CD8-positive, alpha-beta memory T cell (primary cell): Measurements from ENCODE around the gene CSMD2. TPM values are rescaled to one million over a fixed set of nuclear protein-coding genes. Genes with fewer than 3 reads are reported as not detected.

Experiments
- CTCF ChIA-PET: fragments of 350-600 bp; sonication (Branson Sonifier 250); formaldehyde crosslinking; loops from one replicate; lab custom pipeline; 2021; ENCODE audit warnings: antibody characterized with exemption; lab: Charles Lee
- POLR2A ChIA-PET: fragments of 350-600 bp; sonication (Branson Sonifier 250); formaldehyde crosslinking; loops from one replicate; lab custom pipeline; 2021; ENCODE audit warnings: antibody characterized with exemption; lab: Charles Lee
- DNase-seq, 5 donors: peaks; one replicate each; pipeline versions ENCODE4 v3.0.0 to v3.0.0-alpha.2; 2020 to 2022; ENCODE audit warnings: mixed read lengths in 1 of 5
- H3K27ac ChIP-seq: one replicate; pipeline ENCODE4 v1.7.0; 2013; ENCODE audit warnings: low read depth, mild to moderate bottlenecking, low read length, moderate library complexity
- H3K27me3 ChIP-seq: 2 replicates; pipeline ENCODE4 v1.7.0; 2013; ENCODE audit warnings: low read length, mild to moderate bottlenecking; ENCODE audit not compliant: insufficient read depth, poor library complexity, severe bottlenecking
- H3K36me3 ChIP-seq: 2 replicates; pipeline ENCODE4 v1.7.0; 2013; ENCODE audit warnings: mild to moderate bottlenecking, low read length, moderate library complexity; ENCODE audit not compliant: insufficient read depth
- H3K4me1 ChIP-seq: 2 replicates; pipeline ENCODE4 v1.7.0; 2013; ENCODE audit warnings: mild to moderate bottlenecking, low read length, moderate library complexity; ENCODE audit not compliant: insufficient read depth
- H3K4me3 ChIP-seq: 2 replicates; pipeline ENCODE4 v1.7.0; 2013; ENCODE audit warnings: mild to moderate bottlenecking, low read length
- H3K9me3 ChIP-seq: 2 replicates; pipeline ENCODE4 v1.7.0; 2013; ENCODE audit warnings: mild to moderate bottlenecking, low read length
- H3K27ac Mint-ChIP-seq, 8 donors: one replicate each; pipeline ENCODE4 v1.8.0; 2020 to 2021; ENCODE audit warnings: mixed read lengths in 8 of 8, mild to moderate bottlenecking in 6 of 8, inconsistent platforms in 3 of 8, moderate library complexity in 3 of 8
- H3K27me3 Mint-ChIP-seq, 2 donors: one replicate each; pipeline ENCODE4 v1.8.0; 2020 to 2021; ENCODE audit warnings: mixed read lengths in 2 of 2, mild to moderate bottlenecking in 1 of 2, moderate library complexity in 1 of 2
- H3K36me3 Mint-ChIP-seq, 3 donors: one replicate each; pipeline ENCODE4 v1.8.0; 2020 to 2021; ENCODE audit warnings: mixed read lengths in 3 of 3, inconsistent platforms in 1 of 3, mild to moderate bottlenecking in 1 of 3
- H3K4me1 Mint-ChIP-seq, 3 donors: one replicate each; pipeline ENCODE4 v1.8.0; 2020 to 2021; ENCODE audit warnings: mixed read lengths in 3 of 3, inconsistent platforms in 1 of 3, mild to moderate bottlenecking in 1 of 3
- H3K4me3 Mint-ChIP-seq, 7 donors: one replicate each; pipeline ENCODE4 v1.8.0; 2020 to 2021; ENCODE audit warnings: mixed read lengths in 7 of 7, mild to moderate bottlenecking in 6 of 7, moderate library complexity in 4 of 7, inconsistent platforms in 2 of 7
- H3K9me3 Mint-ChIP-seq, 5 donors: one replicate each; pipeline ENCODE4 v1.8.0; 2020 to 2022; ENCODE audit warnings: mixed read lengths in 5 of 5, mild to moderate bottlenecking in 3 of 5, moderate library complexity in 2 of 5, inconsistent platforms in 1 of 5
- polyA plus RNA-seq: library from polyadenylated mRNA; unstranded; fragments of 300-500 nt; fragmentation: Illumina TruSeq; gene quantifications from one replicate; pipeline ENCODE4 v1.2.3, GENCODE V29; 2021
- total RNA-seq, 2 experiments: library from RNA; stranded (reverse); gene quantifications; one replicate each; pipeline ENCODE4 v1.2.3, GENCODE V29; 2021

CSMD2 gene
- total and polyA plus RNA-seq, 3 experiments from 2014 or later: not detected

DNA sequence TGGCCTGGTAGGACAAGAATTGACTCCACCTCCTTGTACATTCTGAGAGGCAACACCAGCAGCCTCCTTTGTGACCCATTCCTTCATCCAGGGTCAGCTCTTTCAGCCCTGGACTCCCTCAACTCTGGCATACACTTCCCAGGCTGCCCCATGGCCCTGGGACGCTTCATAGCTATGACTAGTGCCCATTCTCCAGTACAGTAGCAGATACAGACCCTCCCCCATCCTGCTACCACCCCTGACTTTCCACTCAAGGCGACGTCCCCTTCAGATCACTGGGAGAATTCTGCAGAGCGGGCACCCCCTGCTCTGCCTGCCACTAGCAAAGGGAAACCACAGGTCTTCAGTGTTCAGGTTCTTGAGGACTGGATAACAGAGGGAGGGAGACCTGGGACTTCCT lies 400.9 kb downstream of the CSMD2 start:
- no peaks in the 10 kb centered on the region for H3K9me3 ChIP-seq
- H3K4me3 ChIP-seq: no peak overlapping the region
- no peaks in the 10 kb centered on the region for H3K4me1 ChIP-seq
- H3K36me3 ChIP-seq: no peaks in the 10 kb centered on the region
- Mint-ChIP-seq H3K27ac (no peak overlapping the region), H3K9me3 (no peaks in the 10 kb centered on the region), H3K27me3 (peaks cover 7 to 8% of the 10 kb centered on the region in 2 donors), H3K4me1 (no peaks in the 10 kb centered on the region), H3K36me3 (no peaks in the 10 kb centered on the region), H3K4me3 (no peak overlapping the region)
- POLR2A ChIA-PET: no interaction called here
- DNase-seq: no peak
- no peaks in the 10 kb centered on the region for H3K27me3 ChIP-seq
- CTCF ChIA-PET: no interaction called here
- no peak overlapping the region for H3K27ac ChIP-seq

DNA sequence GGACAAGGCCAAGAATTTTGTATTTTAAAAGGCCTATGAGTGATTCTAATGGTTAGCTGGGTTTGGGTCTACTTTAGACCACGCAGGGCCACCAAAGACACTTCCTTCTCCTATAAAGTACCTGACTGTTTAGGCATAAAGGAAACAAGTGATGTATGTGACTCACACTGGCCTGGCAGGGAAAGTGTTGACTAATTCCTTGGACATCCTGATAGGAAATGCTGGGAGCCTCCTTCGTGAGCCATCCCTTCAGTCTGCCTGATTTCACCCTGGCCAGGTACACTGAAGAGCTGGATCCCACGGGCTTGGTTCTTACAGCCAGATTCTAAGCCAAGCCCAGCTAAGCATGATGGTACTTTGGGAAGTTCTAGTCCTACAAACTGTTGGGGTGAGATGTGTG lies 401.6 kb downstream of the CSMD2 start:
- H3K4me3 Mint-ChIP-seq: no peak overlapping the region
- ChIA-PET CTCF (no interaction called here), POLR2A (no interaction called here)
- H3K36me3 Mint-ChIP-seq: no peaks in the 10 kb centered on the region
- H3K4me1 Mint-ChIP-seq: no peaks in the 10 kb centered on the region
- Histone ChIP-seq H3K4me3 (no peak overlapping the region), H3K9me3 (no peaks in the 10 kb centered on the region), H3K27me3 (no peaks in the 10 kb centered on the region), H3K36me3 (no peaks in the 10 kb centered on the region), H3K4me1 (no peaks in the 10 kb centered on the region), H3K27ac (no peak overlapping the region)
- H3K9me3 Mint-ChIP-seq: no peaks in the 10 kb centered on the region
- no peak for DNase-seq
- peaks cover 7 to 12% of the 10 kb centered on the region in 2 donors for H3K27me3 Mint-ChIP-seq
- H3K27ac Mint-ChIP-seq: no peak overlapping the region

DNA sequence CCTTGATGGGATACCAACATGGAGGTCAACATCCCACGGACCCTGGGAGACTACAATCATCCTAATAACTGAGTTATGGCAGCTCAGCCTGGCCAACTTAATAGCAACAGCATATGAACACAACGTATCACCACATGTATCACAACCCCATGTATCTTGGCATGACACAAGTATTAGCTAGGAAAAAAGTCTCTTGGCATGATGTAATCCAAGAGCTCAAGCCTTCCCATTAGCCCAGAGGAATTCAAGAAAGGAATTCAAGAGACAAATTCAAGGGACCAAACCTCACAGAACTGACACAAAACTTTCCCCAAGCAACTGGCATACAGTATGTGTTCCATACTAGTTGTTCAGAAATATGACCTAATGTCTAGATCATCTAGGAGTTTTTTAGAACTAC lies 402.1 kb downstream of the CSMD2 start:
- Histone ChIP-seq H3K27ac (no peak overlapping the region), H3K9me3 (no peaks in the 10 kb centered on the region), H3K4me3 (no peak overlapping the region), H3K36me3 (no peaks in the 10 kb centered on the region), H3K27me3 (no peaks in the 10 kb centered on the region), H3K4me1 (no peaks in the 10 kb centered on the region)
- CTCF ChIA-PET: no interaction called here
- DNase-seq: no peak
- POLR2A ChIA-PET: no interaction called here
- H3K36me3 Mint-ChIP-seq: no peaks in the 10 kb centered on the region
- no peaks in the 10 kb centered on the region for H3K9me3 Mint-ChIP-seq
- no peaks in the 10 kb centered on the region for H3K4me1 Mint-ChIP-seq
- H3K27ac Mint-ChIP-seq: no peak overlapping the region
- H3K4me3 Mint-ChIP-seq: no peak overlapping the region
- H3K27me3 Mint-ChIP-seq: peaks cover 4 to 12% of the 10 kb centered on the region in 2 donors

- Histone ChIP-seq H3K4me1 (no peaks in the 10 kb centered on the region), H3K9me3 (no peaks in the 10 kb centered on the region), H3K27ac (no peak overlapping the region), H3K4me3 (no peak overlapping the region), H3K36me3 (no peaks in the 10 kb centered on the region), H3K27me3 (no peaks in the 10 kb centered on the region)
- H3K27me3 Mint-ChIP-seq: peaks cover 3 to 16% of the 10 kb centered on the region in 2 donors
- POLR2A ChIA-PET: no interaction called here
- H3K4me3 Mint-ChIP-seq: no peak overlapping the region
- H3K36me3 Mint-ChIP-seq: no peaks in the 10 kb centered on the region
- H3K4me1 Mint-ChIP-seq: no peaks in the 10 kb centered on the region
- CTCF ChIA-PET: no interaction called here
- no peak overlapping the region for H3K27ac Mint-ChIP-seq
- no peaks in the 10 kb centered on the region for H3K9me3 Mint-ChIP-seq
- no peak for DNase-seq
Observed at GRCh38 chr1:33762109-33762830, 402.8 kb downstream of the CSMD2 start.

DNA sequence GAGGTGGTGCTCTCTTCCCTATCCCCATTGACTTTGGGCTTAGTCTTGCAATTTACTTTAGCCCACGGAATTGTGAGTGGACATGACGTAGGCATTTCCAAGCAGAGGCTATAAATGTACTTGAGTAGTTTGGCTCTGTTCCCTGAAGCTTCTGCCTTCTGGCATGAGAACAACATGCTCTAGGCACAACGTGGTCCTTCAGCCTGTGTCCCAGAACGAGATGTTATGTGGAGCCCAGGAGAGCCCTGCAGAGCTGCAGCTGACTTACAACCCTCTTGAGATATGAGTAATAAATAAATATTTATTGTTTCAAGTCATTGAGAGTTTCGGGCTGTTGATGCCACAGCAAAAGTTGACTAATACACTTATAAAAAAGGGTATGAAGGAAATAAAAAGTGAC lies 406.3 kb downstream of the CSMD2 start:
- CTCF ChIA-PET: no interaction called here
- DNase-seq: no peak
- Histone ChIP-seq H3K9me3 (no peaks in the 10 kb centered on the region), H3K4me3 (no peak overlapping the region), H3K27ac (no peak overlapping the region), H3K36me3 (no peaks in the 10 kb centered on the region), H3K4me1 (no peaks in the 10 kb centered on the region), H3K27me3 (no peaks in the 10 kb centered on the region)
- POLR2A ChIA-PET: no interaction called here
- peaks cover 0 to 6% (median 3%) of the 10 kb centered on the region in 5 donors for H3K9me3 Mint-ChIP-seq
- H3K27me3 Mint-ChIP-seq: peaks cover 2 to 15% of the 10 kb centered on the region in 2 donors
- H3K36me3 Mint-ChIP-seq: no peaks in the 10 kb centered on the region
- H3K4me1 Mint-ChIP-seq: no peaks in the 10 kb centered on the region
- H3K4me3 Mint-ChIP-seq: no peak overlapping the region
- no peak overlapping the region for H3K27ac Mint-ChIP-seq

- no peak overlapping the region for H3K4me3 ChIP-seq
- no peak for DNase-seq
- H3K27ac ChIP-seq: no peak overlapping the region
- Mint-ChIP-seq H3K4me1 (no peaks in the 10 kb centered on the region), H3K9me3 (peaks cover 8 to 15% (median 13%) of the 10 kb centered on the region in 5 donors), H3K36me3 (no peaks in the 10 kb centered on the region), H3K27ac (no peak overlapping the region), H3K27me3 (peaks cover 6 to 16% of the 10 kb centered on the region in 2 donors), H3K4me3 (no peak overlapping the region)
- H3K9me3 ChIP-seq: no peaks in the 10 kb centered on the region
- H3K27me3 ChIP-seq: no peaks in the 10 kb centered on the region
- no peaks in the 10 kb centered on the region for H3K36me3 ChIP-seq
- ChIA-PET CTCF (no interaction called here), POLR2A (no interaction called here)
- no peaks in the 10 kb centered on the region for H3K4me1 ChIP-seq
Observed at GRCh38 chr1:33753087-33753856, 411.8 kb downstream of the CSMD2 start.

GRCh38 chr1:33745942-33746341 lies 419.1 kb downstream of the CSMD2 start:
- Mint-ChIP-seq H3K4me1 (no peaks in the 10 kb centered on the region), H3K4me3 (no peak overlapping the region), H3K36me3 (no peaks in the 10 kb centered on the region), H3K27me3 (peaks cover 10 to 22% of the 10 kb centered on the region in 2 donors), H3K27ac (no peak overlapping the region), H3K9me3 (peaks cover 0 to 3% (median 0%) of the 10 kb centered on the region in 5 donors)
- Histone ChIP-seq H3K4me1 (no peaks in the 10 kb centered on the region), H3K27me3 (no peaks in the 10 kb centered on the region), H3K4me3 (no peak overlapping the region), H3K27ac (no peak overlapping the region), H3K36me3 (no peaks in the 10 kb centered on the region), H3K9me3 (no peaks in the 10 kb centered on the region)
- ChIA-PET POLR2A (no interaction called here), CTCF (no interaction called here)
- DNase-seq: no peak

GRCh38 chr1:33743221-33743998 lies 421.6 kb downstream of the CSMD2 start:
- CTCF ChIA-PET: no interaction called here
- Mint-ChIP-seq H3K4me1 (no peaks in the 10 kb centered on the region), H3K27me3 (peaks cover 6 to 25% of the 10 kb centered on the region in 2 donors), H3K27ac (no peak overlapping the region), H3K9me3 (peaks cover 0 to 3% (median 0%) of the 10 kb centered on the region in 5 donors), H3K36me3 (no peaks in the 10 kb centered on the region), H3K4me3 (no peak overlapping the region)
- no peaks in the 10 kb centered on the region for H3K36me3 ChIP-seq
- H3K4me3 ChIP-seq: no peak overlapping the region
- H3K27me3 ChIP-seq: no peaks in the 10 kb centered on the region
- no peak overlapping the region for H3K27ac ChIP-seq
- no peaks in the 10 kb centered on the region for H3K4me1 ChIP-seq
- no peaks in the 10 kb centered on the region for H3K9me3 ChIP-seq
- POLR2A ChIA-PET: no interaction called here
- no peak for DNase-seq
